K562 (cell line): ENCODE measurements around the gene NRXN2. TPM values are rescaled to one million over a fixed set of nuclear protein-coding genes. Genes with fewer than 3 reads are reported as not detected.

Source experiments
- ATAC-seq: fragments of 200-7000 bp; cut with Tn5 transposase; 3 replicates; pipeline ENCODE4 v1.9.1; 2020; ENCODE audit warnings: moderate library complexity
- BruUV-seq: library from RNA; stranded (reverse); fragments of 400-500 nt; replicated peaks from 2 replicates; lab custom pipeline; 2021; lab: Mats Ljungman, UMichigan
- CTCF ChIA-PET: fragments of 300-600 bp; formaldehyde crosslinking; extraction: SDS; loops from one replicate; lab custom pipeline; 2021; ENCODE audit warnings: low intra/inter-chr PET ratio; lab: Yijun Ruan, JAX
- POLR2A ChIA-PET: fragments of 300-600, 350-650 bp; sonication (Branson Sonifier 250); formaldehyde crosslinking; extraction: SDS; loops from one replicate; lab custom pipeline; 2021; ENCODE audit warnings: antibody characterized with exemption, inconsistent platforms; lab: Yijun Ruan, JAX
- DNase-seq, 4 experiments: peaks; one replicate each; pipeline versions ENCODE4 v3.0.0 to v3.0.0-alpha.2; 2011 to 2018; ENCODE audit warnings: low spot score in 3 of 4, mixed read lengths in 3 of 4; ENCODE audit errors: extremely low read depth in 1 of 4
- FAIRE-seq: peaks from 2 replicates; lab custom pipeline; 2011; peaks lifted over from hg19 to GRCh38; lab: Jason Lieb, UNC
- H2AFZ ChIP-seq: 2 replicates; pipeline ENCODE4 v1.6.0; 2011; ENCODE audit warnings: low read depth, low read length, control low read depth, inconsistent platforms
- H3K27ac ChIP-seq: fragments of 200-600 bp; 3 replicates; pipeline ENCODE4 v1.8.0; 2011; ENCODE audit warnings: low read depth, mild to moderate bottlenecking, control low read depth, inconsistent platforms, low read length, moderate library complexity, mixed read lengths; ENCODE audit errors: extremely low read depth
- H3K27me3 ChIP-seq, 2 experiments: fragments of 300-600 bp in 1 of 2; 2 replicates in 1 of 2; 3 replicates in 1 of 2; pipeline versions ENCODE4 v1.6.0 to v1.8.0; 2011; ENCODE audit warnings: inconsistent platforms in 2 of 2, low read length in 2 of 2, mild to moderate bottlenecking in 1 of 2, mixed read lengths in 1 of 2, moderate library complexity in 1 of 2; ENCODE audit not compliant: control insufficient read depth in 2 of 2, insufficient read depth in 2 of 2
- H3K36me3 ChIP-seq: fragments of 300-600 bp; 3 replicates; pipeline ENCODE4 v1.8.0; 2011; ENCODE audit warnings: mild to moderate bottlenecking, low read length, inconsistent platforms; ENCODE audit not compliant: control insufficient read depth, insufficient read depth
- H3K4me1 ChIP-seq, 2 experiments: fragments of 200-600 bp in 1 of 2; replicated peaks in 1 of 2; 2 replicates in 1 of 2; 3 replicates in 1 of 2; pipeline versions ENCODE4 v1.5.1 to v1.8.0; 2011; ENCODE audit warnings: inconsistent platforms in 2 of 2, low read length in 2 of 2, mild to moderate bottlenecking in 1 of 2, mixed read lengths in 1 of 2, moderate library complexity in 1 of 2; ENCODE audit not compliant: control insufficient read depth in 2 of 2, insufficient read depth in 2 of 2
- H3K4me2 ChIP-seq: 2 replicates; pipeline ENCODE4 v1.6.1; 2011; ENCODE audit warnings: low read length, control low read depth, inconsistent platforms, mixed read lengths; ENCODE audit not compliant: insufficient read depth
- H3K4me3 ChIP-seq: fragments of 200-600 bp; sonication (generic), shearing (Covaris generic); 2 replicates; pipeline ENCODE4 v1.5.1; 2016; ENCODE audit warnings: control low read depth, inconsistent platforms
- H3K79me2 ChIP-seq: fragments of 200-600 bp; 3 replicates; pipeline ENCODE4 v1.8.0; 2011; ENCODE audit warnings: low read length, inconsistent platforms; ENCODE audit not compliant: control insufficient read depth, insufficient read depth
- H3K9ac ChIP-seq, 2 experiments: 2 replicates each; pipeline versions ENCODE4 v1.6.0 to v1.6.1; 2011; ENCODE audit warnings: low read depth in 2 of 2, low read length in 2 of 2, control low read depth in 1 of 2, inconsistent platforms in 1 of 2, mild to moderate bottlenecking in 1 of 2, mixed read lengths in 1 of 2; ENCODE audit not compliant: insufficient read depth in 1 of 2
- H3K9me1 ChIP-seq: one replicate; pipeline ENCODE4 v1.6.0; 2011; ENCODE audit warnings: inconsistent platforms, mild to moderate bottlenecking, low read length, moderate library complexity; ENCODE audit not compliant: control insufficient read depth, insufficient read depth
- H3K9me3 ChIP-seq: replicated peaks from 2 replicates; pipeline ENCODE4 v1.5.1; 2011; ENCODE audit warnings: low read depth, low read length, inconsistent platforms; ENCODE audit not compliant: control insufficient read depth, insufficient read depth
- H4K20me1 ChIP-seq: replicated peaks from 2 replicates; pipeline ENCODE4 v1.6.1; 2011; ENCODE audit warnings: low read length, inconsistent platforms, mixed read lengths; ENCODE audit not compliant: control insufficient read depth, insufficient read depth
- BCL6 ChIP-seq: fragments of 250-450 bp; sonication (Bioruptor Pico); IDR thresholded peaks from 2 replicates; pipeline ENCODE4 v1.4.0; 2020
- ESRRA ChIP-seq: fragments of 450-650 bp; IDR thresholded peaks from 2 replicates; pipeline ENCODE4 v1.6.1; 2014; ENCODE audit warnings: low read depth, mild to moderate bottlenecking, moderate library complexity, borderline replicate concordance
- GATA2 ChIP-seq: sonication (generic); formaldehyde crosslinking; IDR thresholded peaks from 2 replicates; pipeline ENCODE4 v1.4.0; 2020; ENCODE audit warnings: mild to moderate bottlenecking, missing genetic modification reagents
- KDM4B ChIP-seq, 2 experiments: fragments of 450-650 bp in 1 of 2; sonication (generic) in 1 of 2; IDR thresholded peaks; 2 replicates each; pipeline ENCODE4 v1.6.1; 2016 to 2017; ENCODE audit warnings: borderline replicate concordance in 2 of 2, antibody characterized with exemption in 1 of 2, low read depth in 1 of 2, mild to moderate bottlenecking in 1 of 2
- KLF6 ChIP-seq: fragments of 250-450 bp; sonication (Bioruptor Pico); IDR thresholded peaks from 2 replicates; pipeline ENCODE4 v1.4.0; 2020; ENCODE audit warnings: mild to moderate bottlenecking, moderate library complexity, borderline replicate concordance
- MAFG ChIP-seq: fragments of 450-650 bp; conservative IDR thresholded peaks from 2 replicates; pipeline ENCODE4 v1.6.1; 2016; ENCODE audit warnings: missing genetic modification characterization, missing compliant biosample characterization
- MEF2A ChIP-seq: IDR thresholded peaks from 2 replicates; pipeline ENCODE4 v1.6.1; 2011; ENCODE audit warnings: low read depth, mild to moderate bottlenecking, low read length, moderate library complexity; ENCODE audit not compliant: control insufficient read depth
- NCOA4 ChIP-seq: fragments of 450-650 bp; IDR thresholded peaks from 2 replicates; pipeline ENCODE4 v1.6.1; 2018; ENCODE audit warnings: mild to moderate bottlenecking; ENCODE audit not compliant: partially characterized antibody
- NELFE ChIP-seq: IDR thresholded peaks from 2 replicates; pipeline ENCODE4 v1.6.1; 2011; ENCODE audit warnings: mild to moderate bottlenecking; ENCODE audit not compliant: insufficient read depth, insufficient read length
- POLR2H ChIP-seq: IDR thresholded peaks from 2 replicates; pipeline ENCODE4 v1.6.1; 2016; ENCODE audit warnings: missing genetic modification characterization, low read depth, mild to moderate bottlenecking, control low read depth, missing compliant biosample characterization, moderate library complexity
- POLR3G ChIP-seq: IDR thresholded peaks from 2 replicates; pipeline ENCODE4 v1.6.1; 2011; ENCODE audit not compliant: insufficient read length, insufficient replicate concordance; ENCODE audit errors: extremely low read depth
- RBM15 ChIP-seq: fragments of 200-400 bp; formaldehyde crosslinking; IDR thresholded peaks from 2 replicates; pipeline ENCODE4 v1.6.1; 2018; ENCODE audit warnings: mild to moderate bottlenecking, low read length, moderate library complexity; ENCODE audit not compliant: insufficient read depth
- TEAD2 ChIP-seq: fragments of 450-650 bp; IDR thresholded peaks from 2 replicates; pipeline ENCODE4 v1.6.1; 2016; ENCODE audit warnings: missing genetic modification characterization, control low read depth, missing compliant biosample characterization
- THRAP3 ChIP-seq: fragments of 450-650 bp; IDR thresholded peaks from 2 replicates; pipeline ENCODE4 v1.6.1; 2016; ENCODE audit warnings: mild to moderate bottlenecking, inconsistent platforms, borderline replicate concordance
- TRIM28 ChIP-seq: fragments of 450-650 bp; IDR thresholded peaks from 2 replicates; pipeline ENCODE4 v1.6.1; 2017
- ZC3H11A ChIP-seq: IDR thresholded peaks from 2 replicates; pipeline ENCODE4 v1.6.1; 2012; ENCODE audit warnings: low read depth, low read length, improper control_type of control experiment
- ZNF23 ChIP-seq: fragments of 250-450 bp; sonication (Bioruptor Pico); IDR thresholded peaks from 2 replicates; pipeline ENCODE4 v1.4.0; 2020; ENCODE audit warnings: mild to moderate bottlenecking
- ZSCAN32 ChIP-seq: fragments of 450-650 bp; formaldehyde crosslinking; IDR thresholded peaks from 2 replicates; pipeline ENCODE4 v1.4.0; 2020; ENCODE audit warnings: mild to moderate bottlenecking, moderate library complexity
- WGBS: fragments of 100-300 bp; shearing (Covaris generic); methylation state at CpG from one replicate; pipeline ENCODE4 v1.1.6; 2016; ENCODE audit warnings: low coverage, mixed read lengths; ENCODE audit not compliant: insufficient coverage; ENCODE audit errors: missing lambda C conversion rate; 5-methylcytosine and 5-hydroxymethylcytosine counted together
- in situ Hi-C: fragments of 300-500 bp; cut with MboI; formaldehyde crosslinking; loops from 4 replicates; pipeline ENCODE4 v1.15.0; 2018; ENCODE audit warnings: inconsistent platforms, mixed read lengths
- intact Hi-C: fragments of 100-400 bp; cut with micrococcal nuclease; formaldehyde crosslinking; loops from 2 replicates; pipeline ENCODE4 v1.14.2; 2022
- polyA plus RNA-seq, 8 experiments: library from polyadenylated mRNA; depleted of rRNA in 4 of 8; stranded (reverse) in 5 of 8; unstranded in 3 of 8; fragments of >200 nt; fragmentation: Nextera tagmentation in 2 of 8; fragmentation: Illumina TruSeq in 1 of 8; extraction: Ambion mirVana in 2 of 8; extraction: Trizol in 1 of 8; gene quantifications; 2 replicates each; pipeline versions ENCODE4 v1.2.1 to v1.2.3, GENCODE V29; 2011 to 2014; ENCODE audit warnings: inconsistent platforms in 1 of 8, missing spikeins in 1 of 8
- total RNA-seq, 7 experiments: library from RNA; depleted of rRNA in 6 of 7; stranded (reverse); fragments of >200 nt in 6 of 7; fragmentation: Illumina TruSeq in 2 of 7; extraction: Trizol in 2 of 7; gene quantifications; 2 replicates each; pipeline versions ENCODE4 v1.2.1 to v1.2.3, GENCODE V29; 2011 to 2021; ENCODE audit warnings: low replicate concordance in 1 of 7

Gene NRXN2
- total and polyA plus RNA-seq, 9 of the 15 experiments (the other 6 are each of a cell fraction or from before 2014, with no cell fraction given): 0.07 to 0.47 (median 0.15) TPM; not detected in 4

DNA sequence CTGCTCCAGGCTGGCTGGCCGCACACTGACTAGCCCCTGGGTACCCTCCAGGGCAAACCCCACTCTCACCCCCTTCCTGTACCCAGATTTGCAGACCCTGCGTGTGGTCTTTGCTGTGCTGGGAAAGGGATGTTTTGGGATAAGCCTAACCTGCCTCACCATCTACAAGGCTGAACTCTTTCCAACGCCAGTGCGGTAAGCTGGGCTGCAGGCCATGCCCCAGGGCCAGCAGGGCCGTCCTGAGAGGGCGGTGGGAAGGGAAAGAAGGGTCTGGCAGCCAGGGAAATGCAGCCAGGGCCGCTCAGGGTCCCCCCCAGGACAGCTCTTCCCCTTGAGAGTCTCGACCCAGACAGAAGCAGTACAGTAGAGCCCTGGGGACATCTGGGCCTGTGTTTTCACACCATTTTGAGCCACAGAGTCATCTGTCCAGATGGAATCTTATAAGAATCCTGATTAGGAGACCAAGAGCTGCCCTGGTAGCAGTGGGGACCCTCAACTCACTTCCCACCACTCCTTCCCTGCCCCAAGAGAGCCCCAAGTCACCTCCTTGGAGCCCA is 154.3 kb downstream of the NRXN2 start:
- ATAC-seq (no peak), FAIRE-seq (no peak), DNase-seq (no peak)
- in situ Hi-C loops: no loop called here
- ChIA-PET CTCF (no interaction called here), POLR2A (interaction anchor here (0.6 kb wide), 2 partner anchors 17 to 121 kb away, joined by 3 read pairs; no protein-coding TSS in a partner anchor)
- Histone ChIP-seq H3K9me3 (no peaks in the 10 kb centered on the region), H3K4me2 (no peak overlapping the region), H3K36me3 (no peaks in the 10 kb centered on the region), H3K27ac (no peak overlapping the region), H3K79me2 (no peaks in the 10 kb centered on the region), H4K20me1 (peaks cover 3% of the 10 kb centered on the region; the same call in 1 of the 2 replicates), H2AFZ (no peak overlapping the region), H3K27me3 (peaks cover 0 to 30% of the 10 kb centered on the region in 2 experiments; a peak in 4 of 5 replicates), H3K4me1 (peaks cover 15 to 52% of the 10 kb centered on the region in 2 experiments), H3K4me3 (no peak overlapping the region), H3K9ac (no peak overlapping the region), H3K9me1 (no peaks in the 10 kb centered on the region)
- TF ChIP-seq ZC3H11A (no peak), MAFG (tag) (no peak), RBM15 (no peak)
- 21% methylated on average over 7 of the region's 8 CpGs for WGBS
- no TSS peak for BruUV-seq
- intact Hi-C loops: no loop called here

GRCh38 chr11:64568041-64568571 is 154.9 kb downstream of the NRXN2 start:
- in situ Hi-C loops: no loop called here
- peaks cover 3% of the 10 kb centered on the region; the same call in 1 of the 2 replicates for H4K20me1 ChIP-seq
- BruUV-seq: no TSS peak
- 48% methylated on average over 20 of the region's 34 CpGs for WGBS
- CTCF ChIA-PET: no interaction called here
- no peaks in the 10 kb centered on the region for H3K9me3 ChIP-seq
- POLR2A ChIA-PET: interaction anchor here (0.6 kb wide), 1 partner anchor 1324 kb away, joined by 3 read pairs; no protein-coding TSS in a partner anchor
- H3K9ac ChIP-seq: no peak overlapping the region
- DNase-seq (no peak), ATAC-seq (no peak), FAIRE-seq (no peak)
- H3K4me3 ChIP-seq: no peak overlapping the region
- no peaks in the 10 kb centered on the region for H3K36me3 ChIP-seq
- H2AFZ ChIP-seq: no peak overlapping the region
- intact Hi-C loops: no loop called here
- H3K27ac ChIP-seq: no peak overlapping the region
- H3K4me2 ChIP-seq: no peak overlapping the region
- H3K27me3 ChIP-seq: peaks cover 2 to 33% of the 10 kb centered on the region in 2 experiments; a peak in 4 of 5 replicates
- H3K9me1 ChIP-seq: no peaks in the 10 kb centered on the region
- H3K79me2 ChIP-seq: no peaks in the 10 kb centered on the region
- H3K4me1 ChIP-seq: peaks cover 15 to 50% of the 10 kb centered on the region in 2 experiments
- TF ChIP-seq TEAD2: no peak
- TF ChIP-seq KDM4B (IDR thresholded peaks at IDR 0.05; ENCODE audit: borderline replicate concordance in 2 of 2, low read depth in 1 of 2): no peak
- no peak for TF ChIP-seq POLR3G
- TF ChIP-seq ZNF23 (CRISPR knock-in tag): no peak
- TF ChIP-seq TRIM28: no peak
- TF ChIP-seq MEF2A: no peak
- no peak for TF ChIP-seq ESRRA
- no peak for TF ChIP-seq BCL6
- no peak for TF ChIP-seq KLF6
- TF ChIP-seq NELFE: no peak
- no peak for TF ChIP-seq ZSCAN32 (CRISPR knock-in tag)
- no peak for TF ChIP-seq NCOA4
- TF ChIP-seq THRAP3: no peak
- no peak for TF ChIP-seq POLR2H
- TF ChIP-seq GATA2: no peak
